MCF 10A (cell line): Measurements from ENCODE around the gene TRABD. TPM values are rescaled to one million over a fixed set of nuclear protein-coding genes. Genes with fewer than 3 reads are reported as not detected.
A peak's percentile ranks its signal among the peaks of the same experiment; 100 is the strongest.

ENCODE experiments used
- BruUV-seq: library from RNA; stranded (reverse); fragments of 400-500 nt; replicated peaks from 2 replicates; lab custom pipeline; 2021; lab: Mats Ljungman, UMichigan
- CTCF ChIA-PET: fragments of 300-600 bp; sonication (Branson Sonifier 250); formaldehyde crosslinking; extraction: SDS; loops from one replicate; lab custom pipeline; 2021; ENCODE audit warnings: antibody characterized with exemption, inconsistent platforms; lab: Yijun Ruan, JAX
- POLR2A ChIA-PET: fragments of 300-600, 350-650 bp; sonication (Branson Sonifier 250); formaldehyde crosslinking; extraction: SDS; loops from one replicate; lab custom pipeline; 2020; ENCODE audit warnings: antibody characterized with exemption, inconsistent platforms; lab: Yijun Ruan, JAX
- DNase-seq: peaks from one replicate; pipeline ENCODE4 v3.0.0-alpha.2; 2018; ENCODE audit not compliant: unreplicated experiment
- H3K27ac Mint-ChIP-seq: one replicate; pipeline ENCODE4 v1.8.0; 2022; ENCODE audit warnings: mild to moderate bottlenecking, low read depth, mixed read lengths; ENCODE audit not compliant: unreplicated experiment
- H3K27me3 Mint-ChIP-seq: one replicate; pipeline ENCODE4 v1.8.0; 2022; ENCODE audit warnings: mixed read lengths; ENCODE audit not compliant: insufficient read depth, unreplicated experiment
- H3K36me3 Mint-ChIP-seq: one replicate; pipeline ENCODE4 v1.8.0; 2022; ENCODE audit warnings: mild to moderate bottlenecking, moderate library complexity, mixed read lengths; ENCODE audit not compliant: insufficient read depth, unreplicated experiment
- H3K4me1 Mint-ChIP-seq: one replicate; pipeline ENCODE4 v1.8.0; 2022; ENCODE audit warnings: mixed read lengths; ENCODE audit not compliant: insufficient read depth, unreplicated experiment
- H3K4me3 Mint-ChIP-seq: one replicate; pipeline ENCODE4 v1.8.0; 2022; ENCODE audit warnings: mild to moderate bottlenecking, moderate library complexity, mixed read lengths; ENCODE audit not compliant: unreplicated experiment
- H3K9me3 Mint-ChIP-seq: one replicate; pipeline ENCODE4 v1.8.0; 2022; ENCODE audit warnings: mixed read lengths; ENCODE audit not compliant: unreplicated experiment
- intact Hi-C: fragments of 100-400 bp; cut with micrococcal nuclease; formaldehyde crosslinking; loops from 2 replicates; pipeline ENCODE4 v1.14.1; 2022
- total RNA-seq: library from RNA; stranded (reverse); gene quantifications from 2 replicates; pipeline ENCODE4 v1.2.3, GENCODE V29; 2022
- TF ChIP-seq, protein P1 (sequence below): fragments of 200-600 bp; IDR thresholded peaks from one replicate; pipeline ENCODE4 v1.8.0; 2022; ENCODE audit warnings: antibody characterized with exemption, mild to moderate bottlenecking; ENCODE audit not compliant: unreplicated experiment

TRABD gene
- total RNA-seq, 1 experiment from 2014 or later, result 63.8 TPM

DNA sequence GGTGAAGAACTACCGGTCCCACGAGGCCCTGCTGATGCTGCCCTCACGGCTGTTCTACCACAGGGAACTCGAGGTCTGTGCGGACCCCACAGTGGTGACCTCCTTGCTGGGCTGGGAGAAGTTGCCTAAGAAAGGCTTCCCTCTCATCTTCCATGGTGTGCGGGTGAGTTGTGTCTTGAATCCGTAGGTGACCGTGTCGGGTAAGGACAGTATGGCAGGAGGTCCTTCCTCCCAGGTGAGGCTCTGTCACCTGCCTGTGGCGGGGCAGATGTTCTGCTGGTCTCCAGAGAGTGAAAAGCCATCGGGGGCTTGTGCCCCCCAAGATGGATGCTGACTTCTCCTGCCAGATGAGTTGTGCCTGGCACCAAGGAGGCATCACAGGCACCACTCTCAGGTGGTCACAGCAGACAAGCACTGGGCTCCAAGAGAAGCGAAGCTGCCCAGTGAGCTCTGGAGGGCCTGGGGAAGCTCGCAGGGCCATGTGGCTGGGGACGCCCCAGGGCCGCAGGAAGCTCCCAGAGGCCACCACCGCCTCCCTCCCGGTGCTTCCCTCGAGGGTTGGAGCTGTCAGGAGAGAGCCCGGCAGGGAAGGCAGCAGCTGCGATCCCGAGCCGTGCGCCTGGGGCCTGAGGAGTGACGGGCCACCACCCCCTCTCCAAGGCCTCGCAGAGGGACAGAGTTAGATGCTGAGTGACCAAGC, 32.5 kb upstream of the TRABD start:
- intact Hi-C loops, result no loop called here
- Mint-ChIP-seq H3K4me3 (no peak overlapping the region), H3K36me3 (no peaks in the 10 kb centered on the region), H3K27ac (no peak overlapping the region), H3K27me3 (no peaks in the 10 kb centered on the region), H3K9me3 (no peaks in the 10 kb centered on the region), H3K4me1 (peaks cover 7% of the 10 kb centered on the region)
- no peak for DNase-seq
- ChIA-PET CTCF (interaction anchor here (0.6 to 2.0 kb wide), 5 partner anchors 10 to 354 kb away, joined by 3 to 7 read pairs (median 4); no protein-coding TSS in a partner anchor), POLR2A (interaction anchor here (0.6 to 1.3 kb wide), 2 partner anchors 49 to 441 kb away, joined by 3 read pairs; no protein-coding TSS in a partner anchor)
- TF ChIP-seq, protein P1, sequence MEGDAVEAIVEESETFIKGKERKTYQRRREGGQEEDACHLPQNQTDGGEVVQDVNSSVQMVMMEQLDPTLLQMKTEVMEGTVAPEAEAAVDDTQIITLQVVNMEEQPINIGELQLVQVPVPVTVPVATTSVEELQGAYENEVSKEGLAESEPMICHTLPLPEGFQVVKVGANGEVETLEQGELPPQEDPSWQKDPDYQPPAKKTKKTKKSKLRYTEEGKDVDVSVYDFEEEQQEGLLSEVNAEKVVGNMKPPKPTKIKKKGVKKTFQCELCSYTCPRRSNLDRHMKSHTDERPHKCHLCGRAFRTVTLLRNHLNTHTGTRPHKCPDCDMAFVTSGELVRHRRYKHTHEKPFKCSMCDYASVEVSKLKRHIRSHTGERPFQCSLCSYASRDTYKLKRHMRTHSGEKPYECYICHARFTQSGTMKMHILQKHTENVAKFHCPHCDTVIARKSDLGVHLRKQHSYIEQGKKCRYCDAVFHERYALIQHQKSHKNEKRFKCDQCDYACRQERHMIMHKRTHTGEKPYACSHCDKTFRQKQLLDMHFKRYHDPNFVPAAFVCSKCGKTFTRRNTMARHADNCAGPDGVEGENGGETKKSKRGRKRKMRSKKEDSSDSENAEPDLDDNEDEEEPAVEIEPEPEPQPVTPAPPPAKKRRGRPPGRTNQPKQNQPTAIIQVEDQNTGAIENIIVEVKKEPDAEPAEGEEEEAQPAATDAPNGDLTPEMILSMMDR, result no peak
- BruUV-seq, result no TSS peak

DNA sequence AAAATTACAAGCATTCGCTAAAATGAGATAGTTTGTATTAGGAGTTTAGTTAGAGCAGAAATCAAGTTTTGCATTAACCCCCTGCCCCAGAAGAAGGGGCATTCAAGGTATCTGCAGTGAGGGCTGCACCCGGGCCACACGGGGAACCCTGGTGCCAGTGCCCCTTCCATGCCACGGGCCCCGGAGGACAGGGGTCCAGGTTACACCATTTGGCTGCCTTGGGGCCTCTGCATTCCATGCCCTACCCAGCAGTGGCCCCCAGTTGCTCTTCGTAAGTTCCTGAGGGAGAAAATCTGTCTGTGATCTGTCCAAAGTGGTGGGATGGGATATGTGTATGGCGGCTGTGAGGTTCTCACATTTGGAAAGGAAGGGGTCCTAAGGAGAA, 32.0 kb upstream of the TRABD start:
- no peaks in the 10 kb centered on the region for H3K9me3 Mint-ChIP-seq
- POLR2A ChIA-PET, result no interaction called here
- BruUV-seq, result no TSS peak
- CTCF ChIA-PET, result interaction anchor here (1.0 to 1.2 kb wide), 2 partner anchors 34 to 84 kb away, joined by 3 to 4 read pairs; no protein-coding TSS in a partner anchor
- no peak for DNase-seq
- H3K27ac Mint-ChIP-seq, result no peak overlapping the region
- TF ChIP-seq, protein P1, result no peak
- peaks cover 11% of the 10 kb centered on the region for H3K4me1 Mint-ChIP-seq
- intact Hi-C loops, result no loop called here
- no peaks in the 10 kb centered on the region for H3K36me3 Mint-ChIP-seq
- H3K4me3 Mint-ChIP-seq, result no peak overlapping the region
- H3K27me3 Mint-ChIP-seq, result no peaks in the 10 kb centered on the region

DNA sequence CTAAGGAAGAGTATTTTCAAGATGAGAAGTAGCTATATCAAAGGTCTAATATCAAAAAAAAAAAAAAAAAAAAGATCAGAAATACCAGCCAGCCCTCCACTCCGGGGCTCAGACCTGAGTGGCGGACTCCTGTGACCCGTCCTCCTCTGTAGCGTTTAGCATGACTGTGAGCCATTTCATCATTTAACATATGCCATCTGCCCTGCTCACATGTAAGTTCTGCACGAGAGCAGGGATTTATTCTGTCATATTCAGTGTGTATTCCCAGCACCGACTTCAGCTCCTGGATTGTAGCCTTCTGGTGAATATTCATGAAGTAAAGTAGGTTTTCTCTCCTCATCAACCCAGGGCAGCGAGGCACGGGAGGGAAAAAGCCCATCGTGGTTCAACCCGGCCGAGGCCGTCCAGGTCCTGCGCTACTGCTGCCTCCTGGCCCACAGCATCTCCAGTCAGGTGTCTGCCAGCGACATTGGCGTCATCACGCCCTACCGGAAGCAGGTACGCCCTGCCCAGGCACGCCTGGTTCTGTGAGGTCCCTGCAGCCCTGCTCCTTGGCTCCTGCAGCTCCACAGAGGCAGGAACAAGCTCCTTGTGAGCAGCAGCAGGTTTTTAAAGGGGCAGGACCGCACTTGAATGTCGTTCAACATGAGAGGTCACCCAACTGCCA, 27.9 kb upstream of the TRABD start:
- peak; percentile 70 for DNase-seq
- TF ChIP-seq, protein P1, result no peak
- Mint-ChIP-seq H3K27ac (no peak overlapping the region), H3K9me3 (no peaks in the 10 kb centered on the region), H3K27me3 (no peaks in the 10 kb centered on the region), H3K4me3 (no peak overlapping the region), H3K36me3 (no peaks in the 10 kb centered on the region), H3K4me1 (peaks cover 11% of the 10 kb centered on the region)
- intact Hi-C loops, result no loop called here
- BruUV-seq, result no TSS peak
- CTCF ChIA-PET, result interaction anchor here (0.6 to 2.8 kb wide), 5 partner anchors 9 to 600 kb away, joined by 3 to 15 read pairs (median 5); no protein-coding TSS in a partner anchor
- POLR2A ChIA-PET, result interaction anchor here (0.6 to 1.5 kb wide), 9 partner anchors 9 to 606 kb away, joined by 3 to 7 read pairs (median 4); no protein-coding TSS in a partner anchor

DNA sequence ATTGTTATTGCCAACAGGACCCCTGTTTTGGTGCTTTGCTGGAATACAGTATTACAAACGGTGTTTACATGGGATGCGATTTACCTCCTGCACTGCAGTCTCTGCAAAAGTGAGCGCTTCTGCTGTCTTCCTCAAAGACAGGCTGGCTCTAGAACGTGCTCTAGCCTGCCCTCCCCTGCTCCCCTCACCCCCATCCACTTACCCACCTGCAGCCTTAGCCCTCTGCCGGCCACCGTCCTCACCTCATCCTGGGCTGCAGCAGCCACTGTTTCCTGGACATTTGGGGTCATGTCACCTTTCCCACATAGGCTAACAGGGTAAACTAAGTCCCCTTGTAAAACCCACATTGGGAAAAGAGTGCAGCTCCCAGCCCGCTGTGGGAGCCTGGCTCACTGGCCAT, 24.8 kb upstream of the TRABD start:
- no peaks in the 10 kb centered on the region for H3K9me3 Mint-ChIP-seq
- H3K36me3 Mint-ChIP-seq, result no peaks in the 10 kb centered on the region
- intact Hi-C loops, result no loop called here
- BruUV-seq, result no TSS peak
- no peak overlapping the region for H3K27ac Mint-ChIP-seq
- ChIA-PET POLR2A (no interaction called here), CTCF (interaction anchor here (0.7 kb wide), 1 partner anchor 12 kb away, joined by 5 read pairs; no protein-coding TSS in a partner anchor)
- H3K4me1 Mint-ChIP-seq, result peaks cover 11% of the 10 kb centered on the region
- DNase-seq, result no peak
- no peak overlapping the region for H3K4me3 Mint-ChIP-seq
- H3K27me3 Mint-ChIP-seq, result no peaks in the 10 kb centered on the region
- TF ChIP-seq, protein P1, result no peak
